Caki2 (cell line): Measurements from ENCODE around the gene MRPL46. TPM values are rescaled to one million over a fixed set of nuclear protein-coding genes. Genes with fewer than 3 reads are reported as not detected.
"Not testable (repeated sequence)": the region's sequence is repeated elsewhere in the genome, so short reads cannot be mapped to it uniquely, and the experiment has no call there.

Source experiments
- DNase-seq: peaks from one replicate; pipeline ENCODE4 v3.0.0-alpha.2; 2015; ENCODE audit warnings: low read depth
- in situ Hi-C: cut with HindIII; loops from 2 replicates; pipeline ENCODE4 v1.10.0; 2016; ENCODE audit warnings: low sequenced_read_pairs, low pct_unique_long_range_greater_than_20kb, mixed read lengths
- total RNA-seq: library from RNA; depleted of rRNA; stranded (reverse); fragments of >200 nt; shearing (Covaris generic); gene quantifications from 2 replicates; pipeline ENCODE4 v1.2.3, GENCODE V29; 2014; ENCODE audit warnings: low replicate concordance

MRPL46 gene
- total RNA-seq, 1 experiment from 2014 or later, result 53.3 TPM

DNA sequence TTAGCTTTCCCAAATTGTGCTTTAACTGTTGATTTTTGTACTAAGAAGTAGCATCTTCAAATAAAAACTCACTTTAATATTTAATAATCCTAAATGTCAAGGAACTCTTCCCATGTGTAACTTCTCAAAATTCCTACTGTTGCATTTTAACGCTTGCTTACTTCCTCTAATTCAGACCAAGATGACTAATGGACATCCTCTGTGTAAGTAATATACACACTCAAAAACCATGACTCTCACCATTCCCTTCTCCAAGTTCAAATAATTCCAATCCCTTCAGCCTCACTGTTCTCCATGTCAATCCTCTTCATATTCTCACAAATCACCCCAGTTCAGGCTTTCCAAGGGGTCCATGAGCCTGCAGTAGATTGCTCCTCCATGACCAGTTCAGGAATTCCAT is 13.0 kb downstream of the MRPL46 start:
- no peak for DNase-seq
- in situ Hi-C loops, result no loop called here

DNA sequence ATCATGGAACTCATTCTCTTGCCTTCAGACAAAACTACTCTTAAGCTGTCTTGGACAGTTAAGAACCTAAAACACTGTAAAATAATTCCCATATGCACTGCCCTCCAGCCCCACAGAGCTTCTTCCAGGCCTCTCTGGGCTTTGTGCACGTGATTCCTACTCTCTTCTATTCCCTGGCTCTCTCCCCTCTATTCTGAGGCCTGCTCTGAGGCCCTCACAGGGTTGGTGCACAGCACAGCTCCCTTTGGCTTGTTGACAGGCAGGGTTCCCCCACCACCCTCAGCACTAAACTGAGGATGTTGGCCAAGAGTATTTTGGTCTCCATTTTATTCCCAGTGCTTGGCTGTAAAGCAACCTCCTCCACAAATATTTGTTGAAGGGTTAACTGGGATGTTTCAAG is 13.5 kb downstream of the MRPL46 start:
- in situ Hi-C loops, result no loop called here
- DNase-seq, result no peak

GRCh38 chr15:88450125-88450798 is 16.9 kb downstream of the MRPL46 start:
- in situ Hi-C loops, result no loop called here
- DNase-seq, result peak; percentile 22

- no peak for DNase-seq
- in situ Hi-C loops, result no loop called here
These were observed 17.6 kb downstream of the MRPL46 start for GRCh38 chr15:88449581-88449980.

- in situ Hi-C loops, result no loop called here
- DNase-seq, result no peak
These were observed 18.2 kb downstream of the MRPL46 start for GRCh38 chr15:88448991-88449461.

- in situ Hi-C loops, result no loop called here
These were observed 19.4 kb downstream of the MRPL46 start for GRCh38 chr15:88447741-88448140.

DNA sequence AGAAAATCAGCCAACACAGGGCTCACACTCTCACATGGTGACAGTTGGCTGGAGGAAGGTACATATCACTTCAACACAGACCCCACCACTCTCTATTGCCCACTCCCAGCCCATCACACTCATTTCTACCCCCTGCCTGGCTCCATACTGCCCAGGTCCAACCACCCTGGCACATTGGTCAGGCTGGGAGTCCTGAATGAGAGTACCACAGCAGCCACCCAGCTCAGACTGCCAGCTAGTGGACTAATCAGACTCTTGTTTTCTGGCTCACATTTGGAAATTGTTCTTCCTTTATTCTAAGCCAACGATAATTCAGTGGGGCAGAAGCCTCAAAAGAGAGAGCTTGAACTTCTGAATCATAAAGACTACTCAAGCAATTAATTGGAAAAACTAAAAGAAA is 20.0 kb downstream of the MRPL46 start:
- in situ Hi-C loops, result no loop called here
- no peak for DNase-seq

More at GRCh38 chr15:88447741-88448140, 19.4 kb downstream of the MRPL46 start:
- DNase-seq, result no peak

- no peak for DNase-seq
- in situ Hi-C loops, result no loop called here
These were observed 26.0 kb downstream of the MRPL46 start for GRCh38 chr15:88441076-88441730.

- in situ Hi-C loops, result no loop called here
- peak; percentile 21 for DNase-seq
These were observed 27.2 kb downstream of the MRPL46 start for GRCh38 chr15:88440021-88440420.

GRCh38 chr15:88438181-88438580 is 29.0 kb downstream of the MRPL46 start:
- in situ Hi-C loops, result no loop called here
- DNase-seq, result no peak

DNA sequence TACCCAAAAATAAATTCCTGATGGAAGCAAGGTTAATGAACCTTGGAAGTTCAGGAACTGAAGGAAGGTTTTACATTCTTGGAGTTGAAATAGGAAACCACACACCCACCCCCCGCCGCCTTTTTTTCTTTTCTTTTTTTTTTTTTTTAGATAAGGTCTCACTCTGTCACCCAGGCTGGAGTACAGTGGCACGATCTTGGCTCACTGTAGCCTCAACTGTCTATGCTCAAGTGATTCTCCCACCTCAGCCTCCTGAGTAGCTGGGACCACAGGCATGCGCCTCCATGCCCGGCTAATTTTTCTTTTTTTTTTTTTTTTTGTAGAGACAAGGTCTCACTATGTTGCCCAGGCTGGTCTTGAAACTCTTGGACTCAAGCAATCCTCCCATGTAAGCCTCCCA is 33.1 kb downstream of the MRPL46 start:
- in situ Hi-C loops, DNase-seq: not testable (repeated sequence)

DNA sequence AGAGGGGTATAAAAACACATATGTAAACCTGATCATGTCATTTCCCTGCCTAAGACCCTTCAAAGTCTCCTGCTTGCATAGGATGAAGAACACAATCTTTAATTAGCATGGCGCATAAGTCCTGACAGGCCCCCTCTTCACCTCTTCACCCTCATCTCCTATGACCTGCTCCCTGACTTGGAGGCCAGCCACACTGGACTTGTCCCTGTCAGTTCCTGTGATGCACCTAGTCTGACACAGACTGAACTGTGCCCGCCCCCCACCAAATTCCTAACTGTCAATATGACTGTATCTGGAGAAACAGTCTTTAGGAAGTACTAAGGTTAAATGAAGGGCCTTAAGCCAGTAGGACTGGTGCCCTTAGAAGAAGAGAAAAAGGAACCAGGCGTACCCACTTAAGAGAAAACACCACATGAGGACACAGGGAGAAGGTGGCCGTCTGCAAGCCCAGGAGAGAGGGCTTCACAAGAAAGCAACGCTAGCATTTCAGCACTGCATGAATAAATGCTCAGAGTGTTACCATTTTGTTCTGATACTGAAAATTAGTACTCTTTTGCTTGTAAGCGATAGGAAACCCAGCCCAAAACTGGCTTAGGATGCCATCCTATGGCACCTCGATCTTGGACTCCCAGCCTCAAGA is 34.0 kb downstream of the MRPL46 start:
- in situ Hi-C loops, result no loop called here
- DNase-seq, result no peak

DNA sequence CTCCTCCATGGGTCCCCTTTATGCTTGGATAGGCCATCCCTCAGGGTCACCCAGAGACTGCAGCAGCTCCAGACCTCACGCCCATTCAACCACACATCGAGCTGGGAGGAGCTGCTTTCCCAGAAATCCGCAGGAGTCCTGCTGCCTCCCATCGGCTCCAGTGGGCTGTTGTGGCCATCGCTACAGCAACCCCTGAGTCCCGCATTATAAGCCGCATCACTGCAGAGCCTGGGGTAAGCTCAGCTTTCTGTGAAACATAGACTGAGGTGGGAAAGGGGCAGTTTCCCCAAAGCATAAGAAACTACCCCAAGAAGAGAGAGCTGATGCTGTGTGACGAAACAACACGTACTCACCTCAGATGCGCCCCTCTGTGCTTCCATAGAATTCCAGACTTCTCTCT is 35.7 kb downstream of the MRPL46 start:
- DNase-seq, result no peak
- in situ Hi-C loops, result no loop called here

- in situ Hi-C loops, result no loop called here
These were observed 37.1 kb downstream of the MRPL46 start for GRCh38 chr15:88430051-88430450.

DNA sequence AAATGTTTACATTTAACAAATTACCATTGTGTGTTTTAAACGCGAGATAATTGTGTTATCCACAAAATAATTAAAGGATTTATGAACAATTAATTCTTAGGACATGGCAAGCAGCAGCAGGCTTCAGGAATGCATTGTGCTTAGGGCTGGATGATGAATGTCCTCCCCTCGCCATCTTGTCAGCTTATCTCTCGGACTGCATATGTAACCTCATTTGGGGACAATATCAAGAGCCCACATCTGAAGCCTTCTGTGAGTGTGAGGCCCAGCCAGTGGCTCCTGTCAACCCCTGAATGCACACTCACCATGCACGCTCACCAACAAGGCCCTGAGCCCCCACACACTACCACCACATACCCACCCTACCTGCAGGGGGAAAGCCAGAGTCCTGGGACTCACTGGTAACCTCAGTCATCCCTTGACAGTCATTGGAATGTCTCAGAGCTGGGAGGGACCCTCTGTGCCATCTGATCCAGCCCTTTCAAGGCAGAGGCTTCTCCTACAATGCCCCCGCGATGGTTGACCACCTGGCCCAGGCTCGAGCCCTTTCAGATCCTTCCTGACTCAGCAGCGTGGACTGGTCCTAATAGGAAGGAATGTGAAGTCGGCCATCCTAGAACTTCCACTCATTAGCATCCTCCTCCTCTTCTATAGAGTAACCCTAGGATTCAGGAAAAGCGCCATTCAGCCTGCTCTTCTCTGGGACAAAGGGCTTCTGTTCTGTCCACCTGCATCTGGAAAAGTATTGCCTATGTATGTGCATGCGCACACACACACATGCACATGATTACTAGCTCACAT is 38.2 kb downstream of the MRPL46 start:
- no peak for DNase-seq
- in situ Hi-C loops, result no loop called here

More at GRCh38 chr15:88430051-88430450, 37.1 kb downstream of the MRPL46 start:
- DNase-seq, result no peak

GRCh38 chr15:88428053-88428452 is 39.1 kb downstream of the MRPL46 start:
- in situ Hi-C loops, result no loop called here
- DNase-seq, result no peak

DNA sequence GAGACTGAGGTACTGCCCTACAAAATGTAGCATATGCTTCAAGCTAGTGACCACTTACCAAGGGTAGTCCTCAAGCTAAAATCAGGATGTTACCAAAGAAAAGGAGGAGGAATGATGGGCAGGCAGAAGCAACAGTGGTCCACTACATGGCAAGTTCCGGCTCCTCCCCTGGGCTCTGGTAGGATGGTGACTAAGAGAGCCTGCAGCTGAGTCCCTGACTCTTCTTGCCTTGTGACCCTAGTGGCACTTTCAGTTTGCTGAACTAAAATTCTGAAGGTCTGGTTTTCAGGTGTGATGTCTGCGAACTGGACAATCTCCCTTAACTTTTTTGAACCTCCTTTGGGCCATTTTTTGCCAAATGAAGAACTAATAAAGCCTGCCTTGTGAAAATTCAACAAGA is 40.9 kb downstream of the MRPL46 start:
- no peak for DNase-seq

GRCh38 chr15:88423331-88423730 is 43.9 kb downstream of the MRPL46 start:
- in situ Hi-C loops, result no loop called here
- no peak for DNase-seq

More for the DNA sequence above, 40.9 kb downstream of the MRPL46 start:
- in situ Hi-C loops, result no loop called here

DNA sequence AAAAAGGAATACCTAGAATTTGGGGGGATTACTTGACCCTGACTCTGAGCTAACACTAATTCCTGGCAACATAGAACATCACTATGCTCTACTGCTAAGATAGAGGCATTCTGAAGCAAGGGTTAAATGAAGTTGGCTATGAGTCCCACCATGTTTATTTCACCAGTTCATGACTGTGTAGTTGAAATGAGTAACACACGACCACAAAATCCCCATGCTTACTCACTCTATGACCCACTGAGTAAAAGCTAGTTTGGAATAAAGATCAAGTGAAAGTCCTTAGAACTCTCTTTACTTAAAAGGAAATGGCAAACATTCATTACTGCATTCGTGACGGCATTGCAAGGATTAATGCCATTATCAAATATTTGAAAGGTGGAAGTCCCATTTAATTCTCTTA is 47.4 kb downstream of the MRPL46 start:
- no peak for DNase-seq
- in situ Hi-C loops, result no loop called here
